ENCODE measurements around the gene CCDC112. TPM values are rescaled to one million over a fixed set of nuclear protein-coding genes. Genes with fewer than 3 reads are reported as not detected.

The CCDC112 gene
- total RNA-seq, 1 donor = 12.6 TPM

DNA sequence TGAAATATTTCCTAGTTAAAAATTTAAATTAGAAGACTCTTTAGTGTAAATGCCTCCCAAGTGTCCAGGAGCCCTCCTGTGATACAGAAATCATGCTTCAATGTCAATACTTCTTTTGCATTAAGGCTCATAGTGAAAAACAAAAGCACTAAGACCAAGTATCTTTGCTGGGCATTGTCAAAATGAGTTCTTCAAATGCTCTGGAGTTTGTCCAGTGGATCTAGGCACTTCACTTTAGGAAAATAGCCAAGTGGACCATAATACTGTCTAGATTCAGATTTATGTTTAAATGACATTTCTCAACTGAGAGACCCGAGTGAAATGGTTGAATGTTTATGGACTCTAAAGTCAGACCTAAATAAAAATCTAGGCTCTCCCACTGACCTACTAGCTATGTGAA is 21.3 kb upstream of the CCDC112 start:
- TF ChIP-seq CTCF (IDR thresholded peaks at IDR 0.05; ENCODE audit: insufficient read depth, low read length) = no peak
- DNase-seq (ENCODE audit: low read depth) = no peak

DNA sequence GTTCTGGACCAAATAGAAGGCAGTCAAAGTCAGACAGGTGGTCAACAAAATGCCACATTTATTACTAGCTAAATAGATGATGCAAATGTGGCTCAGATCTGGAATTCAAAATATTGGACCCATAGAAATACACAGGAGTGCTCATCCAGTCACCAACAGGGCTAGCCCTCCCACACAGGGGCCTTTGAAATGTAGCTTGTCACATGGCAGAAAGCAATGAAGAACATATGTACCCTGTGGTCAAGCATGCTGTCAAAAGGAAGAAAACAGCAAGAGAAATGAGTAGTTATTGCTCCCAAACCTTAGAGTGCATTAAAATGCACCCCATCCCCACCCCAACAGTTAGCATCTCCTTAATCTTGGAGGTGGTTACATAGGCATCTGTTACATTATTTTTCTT is 20.9 kb upstream of the CCDC112 start:
- DNase-seq (ENCODE audit: low read depth) = no peak
- TF ChIP-seq CTCF (IDR thresholded peaks at IDR 0.05; ENCODE audit: insufficient read depth, low read length) = no peak
- H3K4me3 ChIP-seq (ENCODE audit: low read depth, low read length) = no peak overlapping the region

More for the DNA sequence above, 21.3 kb upstream of the CCDC112 start:
- no peak overlapping the region for H3K4me3 ChIP-seq (ENCODE audit: low read depth, low read length)

- H3K4me3 ChIP-seq (ENCODE audit: low read depth, low read length) = no peak overlapping the region
- TF ChIP-seq CTCF (IDR thresholded peaks at IDR 0.05; ENCODE audit: insufficient read depth, low read length) = no peak
- DNase-seq (ENCODE audit: low read depth) = no peak
Measured at GRCh38 chr5:115313632-115314031, 17.2 kb upstream of the CCDC112 start.

DNA sequence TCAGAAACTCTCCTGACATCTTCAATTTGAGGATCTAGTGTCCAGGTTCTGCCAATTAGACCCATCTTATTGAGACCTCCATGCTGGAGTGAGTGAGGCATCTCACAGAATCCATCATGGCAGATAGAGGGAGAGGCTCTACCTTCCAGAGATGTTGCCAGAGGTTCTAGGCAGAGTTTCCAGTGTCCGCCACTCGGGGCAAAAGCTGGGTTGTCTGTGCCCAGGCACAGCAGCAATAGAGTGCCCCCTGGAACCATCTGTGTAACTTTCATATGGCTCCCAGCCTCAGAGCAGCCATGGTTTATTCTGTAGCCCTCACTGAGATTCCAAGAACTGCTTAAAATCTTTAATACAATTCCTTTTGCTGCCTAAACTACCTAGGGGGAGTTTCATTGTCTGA is 16.6 kb upstream of the CCDC112 start:
- no peak for DNase-seq (ENCODE audit: low read depth)
- TF ChIP-seq CTCF (IDR thresholded peaks at IDR 0.05; ENCODE audit: insufficient read depth, low read length) = no peak
- H3K4me3 ChIP-seq (ENCODE audit: low read depth, low read length) = no peak overlapping the region

- peak; percentile 75 for DNase-seq (ENCODE audit: low read depth)
- no peak overlapping the region for H3K4me3 ChIP-seq (ENCODE audit: low read depth, low read length)
- peak; percentile 50 for TF ChIP-seq CTCF (IDR thresholded peaks at IDR 0.05; ENCODE audit: insufficient read depth, low read length)
Measured at GRCh38 chr5:115309751-115310370, 13.4 kb upstream of the CCDC112 start.

DNA sequence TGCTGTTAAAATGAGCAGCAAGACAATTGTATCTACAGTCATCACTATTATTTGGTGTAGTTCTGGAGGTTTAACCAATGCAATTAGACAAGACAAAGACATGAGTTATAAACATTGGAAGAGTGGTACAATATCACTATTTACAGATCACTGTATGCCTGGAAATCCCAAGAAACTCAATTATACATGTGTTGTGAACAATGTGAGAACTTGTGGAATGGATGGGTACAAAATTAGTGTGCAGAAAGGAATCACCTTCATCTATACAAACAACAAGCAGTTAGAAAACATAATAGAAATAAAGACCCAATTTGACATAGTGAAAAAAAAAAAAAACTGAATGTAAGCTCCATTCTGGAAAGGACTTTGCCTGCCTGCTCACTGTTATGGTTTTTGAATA is 12.4 kb upstream of the CCDC112 start:
- H3K4me3 ChIP-seq (ENCODE audit: low read depth, low read length) = no peak overlapping the region
- TF ChIP-seq CTCF (IDR thresholded peaks at IDR 0.05; ENCODE audit: insufficient read depth, low read length) = no peak
- DNase-seq (ENCODE audit: low read depth) = no peak

- no peak for DNase-seq (ENCODE audit: low read depth)
- no peak for TF ChIP-seq CTCF (IDR thresholded peaks at IDR 0.05; ENCODE audit: insufficient read depth, low read length)
- H3K4me3 ChIP-seq (ENCODE audit: low read depth, low read length) = no peak overlapping the region
Measured at GRCh38 chr5:115306011-115306536, 9.6 kb upstream of the CCDC112 start.

Measured in fibroblast of the aortic adventitia (primary cell).